Natural killer cell (primary cell): ENCODE results near the gene MECP2. TPM values are rescaled to one million over a fixed set of nuclear protein-coding genes. Genes with fewer than 3 reads are reported as not detected.

Experiments used
- ATAC-seq, 3 donors: fragments of 150-1000 bp in 2 of 3; fragments of 200-7000 bp in 1 of 3; cut with Tn5 transposase; 1 replicate in 1 of 3; 2 replicates in 2 of 3; pipeline ENCODE4 v1.10.0; 2021; ENCODE audit warnings: mild to moderate bottlenecking in 2 of 3, moderate library complexity in 2 of 3
- DNase-seq, 2 donors: peaks; one replicate each; pipeline versions ENCODE4 v3.0.0 to v3.0.0-alpha.2; 2013 to 2021; ENCODE audit warnings: mixed read lengths in 1 of 2
- H3K27ac ChIP-seq: one replicate; pipeline ENCODE4 v1.5.1; 2013; ENCODE audit warnings: mild to moderate bottlenecking, low read length
- H3K27me3 ChIP-seq: one replicate; pipeline ENCODE4 v1.6.1; 2013; ENCODE audit warnings: low read length; ENCODE audit not compliant: control insufficient read depth, insufficient read depth
- H3K36me3 ChIP-seq: one replicate; pipeline ENCODE4 v1.6.1; 2013; ENCODE audit warnings: low read length; ENCODE audit not compliant: control insufficient read depth, insufficient read depth
- H3K4me1 ChIP-seq: one replicate; pipeline ENCODE4 v1.6.1; 2013; ENCODE audit warnings: low read length; ENCODE audit not compliant: control insufficient read depth, insufficient read depth
- H3K4me3 ChIP-seq: one replicate; pipeline ENCODE4 v1.5.1; 2013; ENCODE audit warnings: low read length
- H3K9me3 ChIP-seq: one replicate; pipeline ENCODE4 v1.6.1; 2013; ENCODE audit warnings: low read length; ENCODE audit not compliant: control insufficient read depth, insufficient read depth
- H3K27ac Mint-ChIP-seq, 2 donors: one replicate each; pipeline ENCODE4 v1.8.0; 2022; ENCODE audit warnings: mild to moderate bottlenecking in 2 of 2, mixed read lengths in 2 of 2, moderate library complexity in 1 of 2
- H3K27me3 Mint-ChIP-seq, 2 donors: one replicate each; pipeline ENCODE4 v1.8.0; 2022; ENCODE audit warnings: low read depth in 2 of 2, mixed read lengths in 2 of 2
- H3K36me3 Mint-ChIP-seq: one replicate; pipeline ENCODE4 v1.8.0; 2022; ENCODE audit warnings: mixed read lengths
- H3K4me1 Mint-ChIP-seq, 2 donors: one replicate each; pipeline ENCODE4 v1.8.0; 2022; ENCODE audit warnings: mixed read lengths in 2 of 2
- H3K4me3 Mint-ChIP-seq: one replicate; pipeline ENCODE4 v1.8.0; 2022; ENCODE audit warnings: mild to moderate bottlenecking, moderate library complexity, mixed read lengths
- H3K9me3 Mint-ChIP-seq, 2 donors: one replicate each; pipeline ENCODE4 v1.8.0; 2022; ENCODE audit warnings: mixed read lengths in 2 of 2
- WGBS: methylation state at CpG from one replicate; pipeline ENCODE4 v1.1.7; 2013; ENCODE audit warnings: missing lambda C conversion rate; ENCODE audit not compliant: insufficient coverage; 5-methylcytosine and 5-hydroxymethylcytosine counted together
- intact Hi-C: fragments of 100-400 bp; cut with micrococcal nuclease; formaldehyde crosslinking; loops from one replicate; pipeline ENCODE4 v1.14.2; 2022
- total RNA-seq, 4 donors: library from RNA; stranded (reverse); fragments of 120-200 nt in 1 of 4; gene quantifications; one replicate each; pipeline versions ENCODE4 v1.2.3 to v1.2.4, GENCODE V29; 2013 to 2022
- TF ChIP-seq, protein P1 (sequence below): fragments of 200-600 bp; IDR thresholded peaks from one replicate; pipeline ENCODE4 v1.8.0; 2022; ENCODE audit warnings: antibody characterized with exemption

Gene MECP2
- total RNA-seq, 3 donors from 2014 or later (not counting 1 experiment from before 2014, with no cell fraction given): 177 to 198 (median 182) TPM

GRCh38 chrX:154115750-154116149 is 18.2 kb upstream of the MECP2 start:
- Mint-ChIP-seq H3K4me1 (no peaks in the 10 kb centered on the region), H3K27me3 (peaks cover 0 to 17% of the 10 kb centered on the region in 2 donors), H3K36me3 (no peaks in the 10 kb centered on the region), H3K9me3 (no peaks in the 10 kb centered on the region), H3K27ac (no peak overlapping the region), H3K4me3 (no peak overlapping the region)
- H3K36me3 ChIP-seq: no peaks in the 10 kb centered on the region
- no peak overlapping the region for H3K4me3 ChIP-seq
- intact Hi-C loops: no loop called here
- H3K27ac ChIP-seq: no peak overlapping the region
- TF ChIP-seq, protein P1, sequence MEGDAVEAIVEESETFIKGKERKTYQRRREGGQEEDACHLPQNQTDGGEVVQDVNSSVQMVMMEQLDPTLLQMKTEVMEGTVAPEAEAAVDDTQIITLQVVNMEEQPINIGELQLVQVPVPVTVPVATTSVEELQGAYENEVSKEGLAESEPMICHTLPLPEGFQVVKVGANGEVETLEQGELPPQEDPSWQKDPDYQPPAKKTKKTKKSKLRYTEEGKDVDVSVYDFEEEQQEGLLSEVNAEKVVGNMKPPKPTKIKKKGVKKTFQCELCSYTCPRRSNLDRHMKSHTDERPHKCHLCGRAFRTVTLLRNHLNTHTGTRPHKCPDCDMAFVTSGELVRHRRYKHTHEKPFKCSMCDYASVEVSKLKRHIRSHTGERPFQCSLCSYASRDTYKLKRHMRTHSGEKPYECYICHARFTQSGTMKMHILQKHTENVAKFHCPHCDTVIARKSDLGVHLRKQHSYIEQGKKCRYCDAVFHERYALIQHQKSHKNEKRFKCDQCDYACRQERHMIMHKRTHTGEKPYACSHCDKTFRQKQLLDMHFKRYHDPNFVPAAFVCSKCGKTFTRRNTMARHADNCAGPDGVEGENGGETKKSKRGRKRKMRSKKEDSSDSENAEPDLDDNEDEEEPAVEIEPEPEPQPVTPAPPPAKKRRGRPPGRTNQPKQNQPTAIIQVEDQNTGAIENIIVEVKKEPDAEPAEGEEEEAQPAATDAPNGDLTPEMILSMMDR: no peak
- no peak for ATAC-seq
- H3K4me1 ChIP-seq: peaks cover 5% of the 10 kb centered on the region
- WGBS: 95% methylated on average over 4 of the region's 5 CpGs
- no peak for DNase-seq
- no peaks in the 10 kb centered on the region for H3K9me3 ChIP-seq
- H3K27me3 ChIP-seq: no peaks in the 10 kb centered on the region

DNA sequence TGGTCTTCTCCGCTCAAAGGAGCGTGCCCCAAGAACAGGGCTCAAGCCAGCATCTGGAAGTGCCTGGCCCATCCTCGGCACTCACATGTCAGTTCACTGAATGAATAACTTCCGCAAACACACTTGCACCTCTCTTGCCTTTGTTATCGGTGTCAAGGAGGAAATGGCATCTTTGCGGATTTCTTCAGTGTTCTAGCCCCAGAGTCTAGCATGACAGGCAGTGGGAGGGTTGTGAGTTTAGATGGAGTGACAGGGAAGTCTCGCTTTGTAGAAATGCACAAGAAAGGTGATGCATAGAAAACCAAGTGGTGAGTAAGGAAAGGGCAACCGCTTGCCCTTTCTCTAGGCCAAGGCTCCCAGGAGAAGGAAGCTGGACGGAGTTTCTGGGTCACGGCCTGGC is 17.6 kb upstream of the MECP2 start:
- Mint-ChIP-seq H3K27me3 (peaks cover 0 to 17% of the 10 kb centered on the region in 2 donors), H3K36me3 (no peaks in the 10 kb centered on the region), H3K4me1 (no peaks in the 10 kb centered on the region), H3K9me3 (no peaks in the 10 kb centered on the region), H3K4me3 (no peak overlapping the region), H3K27ac (peak overlapping the region in 1 of 2 donors; percentile 52)
- TF ChIP-seq, protein P1: no peak
- Histone ChIP-seq H3K27ac (no peak overlapping the region), H3K9me3 (no peaks in the 10 kb centered on the region), H3K4me3 (no peak overlapping the region), H3K4me1 (peaks cover 5% of the 10 kb centered on the region), H3K27me3 (no peaks in the 10 kb centered on the region), H3K36me3 (no peaks in the 10 kb centered on the region)
- intact Hi-C loops: no loop called here
- WGBS: 85% methylated on average over 10 of the region's 10 CpGs
- ATAC-seq (peak; percentile 22 to 49 (median 34)), DNase-seq (peak in 1 of 2 donors; percentile 12)

- peaks cover 0 to 17% of the 10 kb centered on the region in 2 donors for H3K27me3 Mint-ChIP-seq
- intact Hi-C loops: no loop called here
- H3K4me1 Mint-ChIP-seq: no peaks in the 10 kb centered on the region
- no peaks in the 10 kb centered on the region for H3K36me3 Mint-ChIP-seq
- no peaks in the 10 kb centered on the region for H3K36me3 ChIP-seq
- H3K27ac ChIP-seq: no peak overlapping the region
- H3K9me3 ChIP-seq: no peaks in the 10 kb centered on the region
- no peak overlapping the region for H3K4me3 ChIP-seq
- H3K9me3 Mint-ChIP-seq: no peaks in the 10 kb centered on the region
- TF ChIP-seq, protein P1: no peak
- no peak overlapping the region for H3K4me3 Mint-ChIP-seq
- no peak for DNase-seq
- no peak for ATAC-seq
- peak overlapping the region in 1 of 2 donors; percentile 52 for H3K27ac Mint-ChIP-seq
- peaks cover 5% of the 10 kb centered on the region for H3K4me1 ChIP-seq
- H3K27me3 ChIP-seq: no peaks in the 10 kb centered on the region
- 92% methylated on average over 4 of the region's 5 CpGs for WGBS
Measured at GRCh38 chrX:154114652-154115051, 17.1 kb upstream of the MECP2 start.

DNA sequence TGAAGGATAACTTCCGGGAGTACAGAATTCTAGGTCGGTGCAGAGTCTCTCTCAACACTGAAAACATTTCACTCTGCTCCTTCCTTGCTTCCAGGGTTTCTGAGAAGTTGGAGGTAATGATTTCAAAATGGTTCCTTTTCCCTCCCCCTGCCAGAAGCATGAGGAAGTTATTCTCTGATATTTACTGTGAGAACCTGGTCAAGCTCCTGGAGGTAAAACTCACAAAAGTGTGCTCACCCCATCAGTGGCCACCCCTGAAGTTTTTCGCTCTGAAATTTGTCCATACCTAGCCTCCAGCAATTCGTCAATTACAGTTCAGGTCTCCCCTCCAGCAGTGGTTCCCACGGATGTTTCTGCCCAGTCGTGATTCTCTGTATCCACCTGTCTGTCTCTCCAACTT is 16.2 kb upstream of the MECP2 start:
- H3K4me1 Mint-ChIP-seq: no peaks in the 10 kb centered on the region
- no peak for DNase-seq
- intact Hi-C loops: no loop called here
- H3K27ac Mint-ChIP-seq: peak overlapping the region in 1 of 2 donors; percentile 22
- no peaks in the 10 kb centered on the region for H3K36me3 Mint-ChIP-seq
- no peak for ATAC-seq
- Histone ChIP-seq H3K9me3 (no peaks in the 10 kb centered on the region), H3K27ac (no peak overlapping the region), H3K4me3 (no peak overlapping the region), H3K36me3 (no peaks in the 10 kb centered on the region), H3K4me1 (peaks cover 5% of the 10 kb centered on the region), H3K27me3 (no peaks in the 10 kb centered on the region)
- TF ChIP-seq, protein P1: no peak
- WGBS: 100% methylated on average over 1 of the region's 6 CpGs
- no peaks in the 10 kb centered on the region for H3K9me3 Mint-ChIP-seq
- no peak overlapping the region for H3K4me3 Mint-ChIP-seq
- H3K27me3 Mint-ChIP-seq: peaks cover 0 to 17% of the 10 kb centered on the region in 2 donors
